ENCODE data around the gene TIGD1.
A peak's percentile ranks its signal among the peaks of the same experiment; 100 is the strongest.

TIGD1 gene

DNA sequence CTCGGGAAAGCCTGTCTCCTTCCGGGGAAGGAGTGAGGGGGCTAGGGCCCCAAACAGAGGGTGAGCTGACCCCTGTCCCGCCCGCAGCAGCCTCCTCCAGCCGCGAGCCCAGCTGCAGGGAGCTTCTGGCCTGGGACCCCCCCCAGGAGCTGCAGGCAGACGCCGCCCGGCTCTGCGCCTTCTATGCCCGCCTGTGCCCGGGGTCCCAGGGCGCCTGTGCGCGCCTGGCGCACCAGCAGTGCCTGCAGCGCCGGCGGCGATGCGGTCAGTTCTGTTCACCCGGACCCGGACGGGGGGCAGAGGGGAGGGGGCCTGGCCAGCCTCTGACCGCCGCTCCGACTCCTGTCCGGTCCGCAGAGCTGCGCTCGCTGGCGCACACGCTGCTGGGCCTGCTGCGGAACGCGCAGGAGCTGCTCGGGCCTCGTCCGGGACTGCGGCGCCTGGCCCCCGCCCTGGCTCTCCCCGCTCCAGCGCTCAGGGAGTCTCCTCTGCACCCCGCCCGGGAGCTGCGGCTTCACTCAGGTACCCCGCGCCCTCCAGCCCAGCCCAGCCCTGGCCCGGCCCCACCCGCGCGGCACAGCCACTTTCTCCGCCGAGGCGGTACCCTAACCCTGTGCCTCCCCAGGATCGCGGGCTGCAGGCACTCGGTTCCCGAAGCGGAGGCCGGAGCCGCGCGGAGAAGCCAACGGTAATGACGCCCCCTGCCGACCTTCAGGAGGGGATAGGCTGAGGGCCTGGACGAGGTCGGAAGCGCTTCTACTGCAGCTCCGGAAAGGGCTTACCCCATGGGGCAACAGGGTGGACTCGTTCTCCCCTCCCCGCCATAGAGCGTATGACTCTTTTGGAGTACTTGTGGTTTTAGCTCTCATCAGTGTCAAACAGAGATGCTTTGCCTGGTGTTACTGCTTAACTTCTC, 26.4 kb downstream of the TIGD1 start:
- DNase-seq (ENCODE audit: low spot score), result no peak

- DNase-seq (ENCODE audit: low spot score), result no peak
Measured at GRCh38 chr2:232523402-232523681, 27.0 kb downstream of the TIGD1 start.

- no peak for DNase-seq (ENCODE audit: low spot score)
Measured at GRCh38 chr2:232522623-232523401, 27.5 kb downstream of the TIGD1 start.

- peak; percentile 54 for DNase-seq (ENCODE audit: low spot score)
Measured at GRCh38 chr2:232521959-232522622, 28.3 kb downstream of the TIGD1 start.

GRCh38 chr2:232521098-232521497, 29.3 kb downstream of the TIGD1 start:
- DNase-seq (ENCODE audit: low spot score), result no peak

DNA sequence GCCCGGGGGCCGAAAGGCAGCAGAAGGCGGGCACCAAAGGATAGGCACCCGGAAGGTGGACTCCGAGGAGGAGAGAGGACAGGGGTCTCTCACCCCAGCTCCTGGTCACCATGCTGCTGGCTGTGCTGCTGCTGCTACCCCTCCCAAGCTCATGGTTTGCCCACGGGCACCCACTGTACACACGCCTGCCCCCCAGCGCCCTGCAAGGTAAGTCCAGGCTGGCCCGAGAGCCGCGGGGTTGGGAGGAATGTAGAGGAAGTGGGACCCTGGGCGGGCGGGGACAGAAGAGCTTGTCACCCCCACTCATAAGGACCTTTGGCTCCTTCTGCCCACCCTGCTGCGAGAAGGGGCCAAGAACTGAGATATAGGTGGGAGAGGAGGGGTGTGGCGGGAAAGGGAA, 29.9 kb downstream of the TIGD1 start:
- DNase-seq (ENCODE audit: low spot score), result no peak

GRCh38 chr2:232519581-232520438, 30.5 kb downstream of the TIGD1 start, which contains the start of gene PRSS56:
TSS of gene PRSS56 (plus strand) at chr2:232520388. CDS start at chr2:232520599, 211 bp downstream.
- DNase-seq (ENCODE audit: low spot score), result no peak

DNA sequence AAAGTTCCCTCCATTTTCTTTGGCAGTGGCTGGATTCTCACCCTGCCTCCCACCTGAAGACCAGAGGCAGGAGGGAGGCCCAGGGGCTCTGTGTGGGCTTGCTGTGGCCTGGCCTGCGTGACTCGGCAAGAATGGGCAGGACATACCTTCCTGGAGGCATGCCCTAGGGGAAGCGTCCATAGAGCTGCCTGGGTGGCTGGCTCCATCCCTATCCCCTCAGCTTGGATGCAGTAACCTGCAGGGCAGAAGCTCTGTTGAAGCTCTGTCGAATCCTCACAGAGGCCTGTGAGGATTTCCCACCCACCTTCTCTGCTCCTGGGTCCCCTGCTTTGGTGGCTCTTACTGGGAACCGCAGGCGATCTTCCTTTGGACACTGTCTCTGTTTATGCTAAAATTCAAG, 31.5 kb downstream of the TIGD1 start:
- no peak for DNase-seq (ENCODE audit: low spot score)

GRCh38 chr2:232516551-232516950, 33.8 kb downstream of the TIGD1 start:
- no peak for DNase-seq (ENCODE audit: low spot score)

DNA sequence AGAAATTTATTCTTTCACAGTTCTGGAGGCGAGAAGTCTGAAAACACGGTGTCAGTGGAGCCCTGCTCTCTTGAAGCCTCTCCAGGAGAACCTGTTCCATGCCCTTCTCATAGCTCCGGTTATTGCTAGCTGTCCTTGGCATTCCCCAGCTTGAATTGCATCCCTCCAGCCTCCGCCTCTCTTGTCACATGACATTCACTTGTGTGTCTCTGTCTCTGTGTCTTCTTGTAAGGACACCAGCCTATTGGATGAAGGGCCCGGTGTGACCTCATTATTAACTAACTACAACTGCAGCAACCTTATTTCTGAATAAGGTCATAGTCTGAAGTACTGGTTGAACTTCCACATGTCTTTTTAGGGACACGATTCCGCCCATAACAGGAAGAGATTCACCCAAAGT, 34.7 kb downstream of the TIGD1 start:
- no peak for DNase-seq (ENCODE audit: low spot score)

DNA sequence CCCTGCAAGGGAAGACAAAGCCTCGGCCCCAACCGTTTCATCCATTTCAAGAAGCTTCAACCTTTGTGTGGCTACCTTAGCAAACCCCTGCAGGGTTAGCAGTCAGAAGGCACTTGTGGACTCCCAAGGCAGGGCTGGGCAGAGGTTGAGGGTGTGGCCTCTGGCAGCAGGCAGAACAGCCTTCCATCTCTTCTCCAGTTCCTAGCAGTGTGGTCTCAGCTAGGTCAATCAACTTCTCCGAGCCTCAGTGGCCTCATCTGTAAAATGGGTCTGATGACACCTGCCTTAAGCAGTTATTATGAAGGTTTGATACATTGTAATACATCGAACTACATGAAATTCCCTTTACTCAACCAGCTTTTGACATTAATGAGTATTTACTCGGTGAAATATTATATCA, 37.0 kb downstream of the TIGD1 start:
- no peak for DNase-seq (ENCODE audit: low spot score)

GRCh38 chr2:232512602-232513001, 37.8 kb downstream of the TIGD1 start:
- no peak for DNase-seq (ENCODE audit: low spot score)

DNA sequence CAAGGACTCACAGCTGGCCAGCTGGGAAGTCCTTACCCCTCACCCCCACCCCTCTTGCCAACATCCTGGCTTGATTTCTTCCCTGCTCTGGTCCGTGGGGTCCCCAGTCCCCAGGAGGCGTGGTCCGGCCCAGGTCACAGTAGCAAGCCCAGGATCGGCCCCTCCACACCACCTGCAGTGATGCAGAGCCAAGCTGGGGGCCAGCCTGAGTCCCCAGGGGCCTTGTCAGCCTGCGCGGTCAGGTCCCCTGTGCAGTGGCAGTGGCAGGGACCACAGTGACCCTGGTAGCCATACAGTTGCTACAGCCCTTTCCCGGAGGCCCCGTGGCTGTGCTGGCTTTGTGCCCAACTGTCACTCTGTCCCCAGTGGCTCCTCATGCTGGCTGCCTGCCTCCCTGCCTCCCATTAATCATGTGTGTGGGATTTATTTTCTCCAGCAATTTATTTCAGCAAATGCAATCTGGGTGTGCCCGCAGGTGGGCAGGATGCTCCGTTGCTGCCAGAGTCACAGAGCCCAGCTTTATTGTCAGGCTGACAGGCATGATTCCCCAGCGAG, 38.9 kb downstream of the TIGD1 start:
- no peak for DNase-seq (ENCODE audit: low spot score)

- DNase-seq (ENCODE audit: low spot score), result no peak
Measured at GRCh38 chr2:232508251-232508650, 42.1 kb downstream of the TIGD1 start.

GRCh38 chr2:232506709-232507108, 43.6 kb downstream of the TIGD1 start:
- DNase-seq (ENCODE audit: low spot score), result no peak

GRCh38 chr2:232505856-232506255, 44.5 kb downstream of the TIGD1 start:
- DNase-seq (ENCODE audit: low spot score), result no peak

DNA sequence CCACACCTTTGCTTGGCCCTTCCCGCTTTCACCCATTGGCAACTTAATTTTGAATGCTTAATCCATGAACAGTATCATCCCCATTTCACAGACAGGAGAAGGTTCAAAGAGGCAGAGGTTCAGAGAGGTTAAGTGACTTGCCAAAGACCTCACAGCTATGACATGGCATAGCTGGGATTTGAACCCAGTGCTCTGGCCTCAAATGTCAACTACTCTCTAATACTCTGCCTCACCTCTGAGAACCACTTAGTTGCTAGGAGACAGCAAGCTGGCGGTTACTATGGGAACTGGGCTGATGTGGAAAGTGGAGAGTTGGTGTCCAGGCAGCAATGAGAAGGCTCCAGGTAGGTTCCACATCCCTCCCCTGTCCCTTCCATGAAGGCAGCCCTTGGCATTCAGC, 45.9 kb downstream of the TIGD1 start:
- no peak for DNase-seq (ENCODE audit: low spot score)

GRCh38 chr2:232503809-232504323, 46.5 kb downstream of the TIGD1 start:
- DNase-seq (ENCODE audit: low spot score), result no peak

GRCh38 chr2:232502911-232503808, 47.2 kb downstream of the TIGD1 start:
- DNase-seq (ENCODE audit: low spot score), result no peak

GRCh38 chr2:232502511-232502910, 47.8 kb downstream of the TIGD1 start:
- no peak for DNase-seq (ENCODE audit: low spot score)

Measured in hematopoietic multipotent progenitor cell treated with erythropoietin and hydrocortisone succinate and interleukin-3 and kit ligand, for 15 days (in vitro differentiated cells).